GM12874 (cell line): Measurements from ENCODE around the gene STMP1.

ENCODE experiments used
- TF ChIP-seq, protein P1 (sequence below): IDR thresholded peaks from 2 replicates; pipeline ENCODE4 v1.5.1; 2011; ENCODE audit warnings: low read depth, mild to moderate bottlenecking, control low read depth, low read length, moderate library complexity; ENCODE audit not compliant: insufficient read depth

Gene STMP1

DNA sequence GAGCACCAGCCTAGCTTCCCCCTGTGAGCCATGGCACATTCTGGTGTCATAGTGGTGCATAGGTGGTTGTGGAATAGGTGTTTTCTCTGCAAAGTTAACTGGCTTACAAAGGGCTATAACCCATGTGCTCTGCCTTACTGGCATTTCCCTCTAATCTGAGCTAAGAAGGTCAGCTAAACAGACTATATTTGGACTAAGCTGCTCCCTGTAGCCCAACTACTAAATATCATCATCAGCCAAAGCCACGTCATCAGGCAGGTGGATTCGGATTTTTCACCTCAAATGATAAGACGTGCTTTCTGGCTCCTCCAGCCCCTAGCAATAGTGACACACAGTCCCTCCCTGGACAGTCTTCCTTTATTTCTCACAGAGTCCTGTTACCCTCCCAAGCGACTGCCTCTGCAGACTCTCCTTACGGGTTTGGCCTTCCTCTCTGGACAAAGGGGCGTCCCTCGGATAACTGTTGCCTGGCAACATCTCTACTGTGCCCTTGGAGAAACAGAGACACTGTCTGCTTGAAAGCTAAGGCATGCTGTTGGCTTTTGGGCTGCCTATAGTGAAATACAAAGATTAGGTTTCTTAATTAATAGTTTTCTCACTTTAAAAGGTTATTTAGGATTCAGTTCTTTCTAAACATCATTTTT is 56.6 kb downstream of the STMP1 start:
- TF ChIP-seq, protein P1, sequence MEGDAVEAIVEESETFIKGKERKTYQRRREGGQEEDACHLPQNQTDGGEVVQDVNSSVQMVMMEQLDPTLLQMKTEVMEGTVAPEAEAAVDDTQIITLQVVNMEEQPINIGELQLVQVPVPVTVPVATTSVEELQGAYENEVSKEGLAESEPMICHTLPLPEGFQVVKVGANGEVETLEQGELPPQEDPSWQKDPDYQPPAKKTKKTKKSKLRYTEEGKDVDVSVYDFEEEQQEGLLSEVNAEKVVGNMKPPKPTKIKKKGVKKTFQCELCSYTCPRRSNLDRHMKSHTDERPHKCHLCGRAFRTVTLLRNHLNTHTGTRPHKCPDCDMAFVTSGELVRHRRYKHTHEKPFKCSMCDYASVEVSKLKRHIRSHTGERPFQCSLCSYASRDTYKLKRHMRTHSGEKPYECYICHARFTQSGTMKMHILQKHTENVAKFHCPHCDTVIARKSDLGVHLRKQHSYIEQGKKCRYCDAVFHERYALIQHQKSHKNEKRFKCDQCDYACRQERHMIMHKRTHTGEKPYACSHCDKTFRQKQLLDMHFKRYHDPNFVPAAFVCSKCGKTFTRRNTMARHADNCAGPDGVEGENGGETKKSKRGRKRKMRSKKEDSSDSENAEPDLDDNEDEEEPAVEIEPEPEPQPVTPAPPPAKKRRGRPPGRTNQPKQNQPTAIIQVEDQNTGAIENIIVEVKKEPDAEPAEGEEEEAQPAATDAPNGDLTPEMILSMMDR, result no peak

DNA sequence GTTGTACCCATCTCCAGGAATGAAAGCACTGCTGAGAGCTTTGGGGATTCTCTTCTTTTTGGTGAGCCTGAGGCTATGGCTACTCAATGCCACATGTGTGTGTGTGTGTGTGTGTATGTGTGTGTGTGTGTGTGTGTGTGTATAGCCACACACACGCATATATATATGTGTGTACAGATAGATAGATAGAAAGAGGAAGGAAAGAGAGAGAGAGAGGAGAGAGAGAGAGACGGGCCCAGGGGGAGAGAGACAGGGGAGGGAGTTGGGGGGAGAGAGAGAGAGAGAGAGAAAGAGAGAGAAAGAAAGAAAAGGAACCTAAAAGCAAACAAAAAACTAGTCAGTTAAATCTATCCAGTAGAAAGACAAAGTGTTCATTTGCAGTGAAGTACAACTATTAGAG is 57.4 kb downstream of the STMP1 start:
- TF ChIP-seq, protein P1, result no peak

DNA sequence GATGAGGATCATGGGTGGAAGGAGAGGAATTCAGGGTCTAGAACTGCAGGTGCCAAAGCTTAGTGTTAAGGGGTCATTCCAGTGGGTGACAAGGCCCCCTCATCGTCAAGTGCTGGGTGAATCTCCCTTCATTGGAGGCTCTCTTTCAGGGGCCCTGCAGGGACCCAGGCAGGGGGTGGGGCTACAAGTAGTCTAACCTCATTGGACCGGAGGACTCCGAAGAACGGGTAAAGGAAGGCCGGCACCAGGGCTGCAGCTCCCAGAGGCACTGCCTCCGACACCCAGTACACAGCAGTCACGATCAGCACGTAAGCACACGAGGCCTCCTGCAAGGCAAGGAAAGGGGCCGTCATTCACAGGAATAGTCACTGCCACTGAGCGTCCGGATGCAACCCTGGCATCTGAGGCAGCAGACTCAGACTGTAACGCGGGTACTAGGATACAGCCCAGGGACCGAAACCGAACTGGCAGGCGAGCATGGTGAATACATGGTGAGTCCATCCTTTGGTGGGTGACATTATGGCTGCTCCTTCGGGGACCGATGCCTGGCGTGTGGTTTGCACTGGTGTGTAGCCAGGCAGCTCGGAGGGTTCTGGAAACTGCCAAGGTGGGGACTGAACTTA is 59.0 kb downstream of the STMP1 start:
- TF ChIP-seq, protein P1, result no peak

DNA sequence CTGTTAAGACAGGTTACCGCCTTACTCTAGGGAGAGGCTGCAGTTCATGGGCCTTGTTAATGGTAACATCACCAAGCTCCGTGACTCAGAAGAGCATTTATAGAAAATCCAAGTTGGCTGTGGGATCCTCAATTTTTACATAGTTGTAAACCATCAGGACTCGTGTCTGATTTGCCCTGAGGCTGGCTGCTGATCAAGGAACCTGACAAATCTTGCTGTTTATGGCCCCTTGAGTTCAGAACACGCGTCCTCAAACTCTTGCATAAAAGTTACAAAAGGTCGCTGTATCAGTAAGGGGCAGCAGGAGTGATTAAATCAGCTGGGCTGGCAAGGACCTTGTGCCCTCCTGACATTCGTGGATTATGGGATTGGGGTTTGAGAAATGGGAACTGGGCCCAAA is 61.1 kb downstream of the STMP1 start:
- TF ChIP-seq, protein P1, result no peak
